ENCODE measurements around the gene GPC5. TPM values are rescaled to one million over a fixed set of nuclear protein-coding genes. Genes with fewer than 3 reads are reported as not detected.

GPC5 gene
- total and polyA plus RNA-seq, 10 donors: 0.04 to 0.83 (median 0.26) TPM; not detected in 3

GRCh38 chr13:91722267-91722884 is 324.0 kb downstream of the GPC5 start:
- no peak for DNase-seq
- intact Hi-C loops (cut with DNase I; ENCODE audit: low total_unique reads): no loop called here

GRCh38 chr13:91724591-91724990 is 326.2 kb downstream of the GPC5 start:
- intact Hi-C loops (cut with DNase I; ENCODE audit: low total_unique reads): no loop called here
- DNase-seq: no peak
- Histone ChIP-seq H3K4me1 (no peaks in the 10 kb centered on the region), H3K27me3 (replicated peaks in 1 of 7) (no peaks in the 10 kb centered on the region), H3K27ac (no peak overlapping the region), H3K36me3 (no peaks in the 10 kb centered on the region), H3K9me3 (no peaks in the 10 kb centered on the region), H3K4me3 (no peak overlapping the region)
- TF ChIP-seq POLR2AphosphoS5 (IDR thresholded peaks at IDR 0.05): no peak
- no peak for TF ChIP-seq CTCF (IDR thresholded peaks at IDR 0.05 in 8 of 11, conservative IDR thresholded peaks at IDR 0.05 in 3 of 11)
- no peak for TF ChIP-seq POLR2A (IDR thresholded peaks at IDR 0.05)
- WGBS, 5 donors: 69 to 83% (median 77%) methylated on average over 3 of the region's 3 CpGs

More at GRCh38 chr13:91722267-91722884, 324.0 kb downstream of the GPC5 start:
- 22 to 28% (median 24%) methylated on average over 4 of the region's 4 CpGs for WGBS, 5 donors
- H3K36me3 ChIP-seq: no peaks in the 10 kb centered on the region
- H3K9me3 ChIP-seq: no peaks in the 10 kb centered on the region
- H3K4me3 ChIP-seq: no peak overlapping the region
- no peaks in the 10 kb centered on the region for H3K4me1 ChIP-seq
- H3K27me3 ChIP-seq (replicated peaks in 1 of 7): no peaks in the 10 kb centered on the region
- TF ChIP-seq POLR2A (IDR thresholded peaks at IDR 0.05) (no peak), POLR2AphosphoS5 (IDR thresholded peaks at IDR 0.05) (no peak), CTCF (IDR thresholded peaks at IDR 0.05 in 8 of 11, conservative IDR thresholded peaks at IDR 0.05 in 3 of 11) (peak in 9 of 11 experiments; percentile 12 to 71 (median 62))
- H3K27ac ChIP-seq: no peak overlapping the region

- Histone ChIP-seq H3K27ac (no peak overlapping the region), H3K36me3 (no peaks in the 10 kb centered on the region), H3K4me3 (no peak overlapping the region), H3K4me1 (no peaks in the 10 kb centered on the region), H3K9me3 (no peaks in the 10 kb centered on the region), H3K27me3 (replicated peaks in 1 of 7) (no peaks in the 10 kb centered on the region)
- no peak for DNase-seq
- TF ChIP-seq POLR2AphosphoS5 (IDR thresholded peaks at IDR 0.05) (no peak), POLR2A (IDR thresholded peaks at IDR 0.05) (no peak), CTCF (IDR thresholded peaks at IDR 0.05 in 8 of 11, conservative IDR thresholded peaks at IDR 0.05 in 3 of 11) (no peak)
- WGBS, 5 donors: 38 to 54% (median 42%) methylated on average over 4 of the region's 4 CpGs
- intact Hi-C loops (cut with DNase I; ENCODE audit: low total_unique reads): no loop called here
Observed at GRCh38 chr13:91725646-91726045, 327.2 kb downstream of the GPC5 start.

- no peaks in the 10 kb centered on the region for H3K36me3 ChIP-seq
- no peaks in the 10 kb centered on the region for H3K9me3 ChIP-seq
- no peaks in the 10 kb centered on the region for H3K4me1 ChIP-seq
- no peaks in the 10 kb centered on the region for H3K27me3 ChIP-seq (replicated peaks in 1 of 7)
- TF ChIP-seq POLR2AphosphoS5 (IDR thresholded peaks at IDR 0.05) (no peak), CTCF (IDR thresholded peaks at IDR 0.05 in 8 of 11, conservative IDR thresholded peaks at IDR 0.05 in 3 of 11) (no peak), POLR2A (IDR thresholded peaks at IDR 0.05) (no peak)
- intact Hi-C loops (cut with DNase I; ENCODE audit: low total_unique reads): no loop called here
- no peak overlapping the region for H3K4me3 ChIP-seq
- no peak overlapping the region for H3K27ac ChIP-seq
- DNase-seq: no peak
- WGBS, 5 donors: 70 to 79% (median 76%) methylated on average over 6 of the region's 6 CpGs
Observed at GRCh38 chr13:91726671-91727070, 328.2 kb downstream of the GPC5 start.

Data from spleen (tissue), 11 donors.